GM12878 (cell line): Measurements from ENCODE around the gene RAMP2. TPM values are rescaled to one million over a fixed set of nuclear protein-coding genes. Genes with fewer than 3 reads are reported as not detected.

Source experiments
- ATAC-seq: fragments of 200-7000 bp; cut with Tn5 transposase; 3 replicates; pipeline ENCODE4 v1.9.1; 2020; ENCODE audit warnings: mild to moderate bottlenecking, moderate library complexity
- BruUV-seq: library from RNA; stranded (reverse); fragments of 400-500 nt; replicated peaks from 2 replicates; lab custom pipeline; 2021; lab: Mats Ljungman, UMichigan
- CTCF ChIA-PET: fragments of 300-600 bp; sonication (Branson Sonifier 250); formaldehyde crosslinking; extraction: SDS; loops from one replicate; lab custom pipeline; 2021; ENCODE audit warnings: inconsistent platforms; lab: Yijun Ruan, JAX
- POLR2A ChIA-PET: fragments of 350-600 bp; formaldehyde crosslinking; extraction: SDS; loops from one replicate; lab custom pipeline; 2021; ENCODE audit warnings: inconsistent platforms; lab: Charles Lee
- RAD21 ChIA-PET: fragments of 300-600 bp; sonication (Branson Sonifier 250); formaldehyde crosslinking; loops from one replicate; lab custom pipeline; 2023; ENCODE audit warnings: antibody characterized with exemption; ENCODE audit not compliant: unreplicated experiment; lab: Charles Lee
- SMC1A ChIA-PET: fragments of 300-600 bp; sonication (Branson Sonifier 250); formaldehyde crosslinking; loops from one replicate; lab custom pipeline; 2023; ENCODE audit not compliant: unreplicated experiment, uncharacterized antibody; lab: Charles Lee
- DNase-seq: peaks from one replicate; pipeline ENCODE4 v3.0.0-alpha.2; 2011; ENCODE audit warnings: low read depth, low spot score
- FAIRE-seq: peaks from 3 replicates; lab custom pipeline; 2011; peaks lifted over from hg19 to GRCh38; lab: Jason Lieb, UNC
- H2AFZ ChIP-seq: 2 replicates; pipeline ENCODE4 v1.6.0; 2011; ENCODE audit warnings: low read depth, low read length, control low read depth; ENCODE audit not compliant: control insufficient read depth
- H3K27ac ChIP-seq: 2 replicates; pipeline ENCODE4 v1.5.1; 2011; ENCODE audit warnings: control low read depth; ENCODE audit not compliant: control insufficient read depth, insufficient read depth
- H3K27me3 ChIP-seq, 2 experiments: replicated peaks in 1 of 2; 2 replicates each; pipeline versions ENCODE4 v1.6.0 to v1.6.1; 2011; ENCODE audit warnings: low read length in 1 of 2; ENCODE audit not compliant: control insufficient read depth in 2 of 2, insufficient read depth in 2 of 2
- H3K36me3 ChIP-seq, 2 experiments: 2 replicates each; pipeline ENCODE4 v1.5.1; 2011; ENCODE audit warnings: low read length in 1 of 2; ENCODE audit not compliant: control insufficient read depth in 2 of 2, insufficient read depth in 2 of 2
- H3K4me1 ChIP-seq: 2 replicates; pipeline ENCODE4 v1.6.1; 2011; ENCODE audit warnings: mild to moderate bottlenecking, low read length, moderate library complexity, mixed read lengths; ENCODE audit not compliant: control insufficient read depth, insufficient read depth
- H3K4me2 ChIP-seq: 2 replicates; pipeline ENCODE4 v1.6.0; 2011; ENCODE audit warnings: control low read depth; ENCODE audit not compliant: control insufficient read depth, insufficient read depth
- H3K4me3 ChIP-seq: fragments of 200-600 bp; sonication (generic); 2 replicates; pipeline ENCODE4 v1.5.1; 2016
- H3K79me2 ChIP-seq: 2 replicates; pipeline ENCODE4 v1.6.0; 2011; ENCODE audit warnings: low read length; ENCODE audit not compliant: control insufficient read depth, insufficient read depth
- H3K9ac ChIP-seq: 2 replicates; pipeline ENCODE4 v1.8.0; 2011; ENCODE audit warnings: low read length, control low read depth, mixed read lengths; ENCODE audit not compliant: control insufficient read depth, insufficient read depth
- H3K9me3 ChIP-seq: replicated peaks from 3 replicates; pipeline ENCODE4 v1.5.1; 2011; ENCODE audit warnings: mild to moderate bottlenecking, low read length; ENCODE audit not compliant: control insufficient read depth, insufficient read depth
- H4K20me1 ChIP-seq: 2 replicates; pipeline ENCODE4 v1.6.0; 2011; ENCODE audit not compliant: control insufficient read depth, insufficient read depth
- BCL3 ChIP-seq: IDR thresholded peaks from 2 replicates; pipeline ENCODE4 v1.6.1; 2011; ENCODE audit warnings: borderline replicate concordance, low read depth, mild to moderate bottlenecking, moderate library complexity, low read length; ENCODE audit not compliant: insufficient read depth, poor library complexity, severe bottlenecking
- CBX5 ChIP-seq: sonication (generic); IDR thresholded peaks from 2 replicates; pipeline ENCODE4 v1.6.1; 2016; ENCODE audit warnings: low read depth, moderate library complexity, mild to moderate bottlenecking, inconsistent platforms
- GATAD2B ChIP-seq: fragments of 450-650 bp; conservative IDR thresholded peaks from 2 replicates; pipeline ENCODE4 v1.6.1; 2017; ENCODE audit warnings: low read depth, mild to moderate bottlenecking, moderate library complexity
- MTA2 ChIP-seq: fragments of 450-650 bp; IDR thresholded peaks from 2 replicates; pipeline ENCODE4 v1.6.1; 2016; ENCODE audit warnings: low read depth, mild to moderate bottlenecking, moderate library complexity
- MXI1 ChIP-seq: fragments of 150-350 bp; IDR thresholded peaks from 2 replicates; pipeline ENCODE4 v1.6.1; 2011; ENCODE audit warnings: low read depth, mild to moderate bottlenecking, inconsistent platforms, low read length, improper control_type of control experiment
- STAT1 ChIP-seq: fragments of 450-650 bp; conservative IDR thresholded peaks from 2 replicates; pipeline ENCODE4 v1.6.1; 2014; ENCODE audit warnings: antibody characterized with exemption, mild to moderate bottlenecking
- SUZ12 ChIP-seq: fragments of 200-600 bp; sonication (generic); IDR thresholded peaks from one replicate; pipeline ENCODE4 v1.6.1; 2018; ENCODE audit warnings: antibody characterized with exemption, mild to moderate bottlenecking; ENCODE audit not compliant: unreplicated experiment
- USF1 ChIP-seq: IDR thresholded peaks from 2 replicates; pipeline ENCODE4 v1.6.1; 2011; ENCODE audit warnings: borderline replicate concordance, low read depth, mild to moderate bottlenecking, moderate library complexity, mixed read lengths, low read length; ENCODE audit not compliant: insufficient read depth; ENCODE audit errors: extremely low read length
- WGBS: methylation state at CpG from one replicate; pipeline ENCODE4 v1.1.6; 2016; ENCODE audit warnings: low lambda C conversion rate; ENCODE audit not compliant: insufficient replicate concordance, insufficient coverage; ENCODE audit errors: missing lambda C conversion rate; 5-methylcytosine and 5-hydroxymethylcytosine counted together
- in situ Hi-C: fragments of 300-500 bp; cut with MboI; formaldehyde crosslinking; loops from 9 replicates; pipeline ENCODE4 v1.14.3; 2018; ENCODE audit warnings: mixed read lengths
- intact Hi-C: fragments of 100-400 bp; cut with micrococcal nuclease; formaldehyde crosslinking; loops from one replicate; pipeline ENCODE4 v1.14.2; 2022; ENCODE audit not compliant: unreplicated experiment
- polyA plus RNA-seq, 11 experiments: library from polyadenylated mRNA; depleted of rRNA in 4 of 11; unstranded in 6 of 11; stranded (reverse) in 5 of 11; fragments of >200 nt; fragmentation: Nextera tagmentation in 4 of 11; fragmentation: Illumina TruSeq in 1 of 11; extraction: Ambion mirVana in 4 of 11; extraction: Trizol in 1 of 11; gene quantifications; 1 replicate in 1 of 11; 2 replicates in 10 of 11; pipeline versions ENCODE4 v1.2.1 to v1.2.3, GENCODE V29; 2011 to 2016; ENCODE audit warnings: inconsistent platforms in 2 of 11, missing spikeins in 2 of 11, low read depth in 1 of 11
- total RNA-seq, 4 experiments: library from RNA; depleted of rRNA in 3 of 4; stranded (reverse); fragments of >200 nt in 3 of 4; fragmentation: Illumina TruSeq in 1 of 4; extraction: Trizol in 1 of 4; gene quantifications; 2 replicates each; pipeline versions ENCODE4 v1.2.1 to v1.2.3, GENCODE V29; 2013 to 2021

Gene RAMP2
- total and polyA plus RNA-seq, 10 of the 15 experiments (the other 5 are each of a cell fraction or from before 2014, with no cell fraction given), result 0.14 to 0.32 (median 0.21) TPM; not detected in 4

GRCh38 chr17:42725143-42725542, 35.9 kb upstream of the RAMP2 start:
- Histone ChIP-seq H3K4me3 (no peak overlapping the region), H3K9me3 (no peaks in the 10 kb centered on the region), H3K27ac (no peak overlapping the region), H3K79me2 (no peaks in the 10 kb centered on the region), H3K4me2 (no peak overlapping the region), H4K20me1 (no peaks in the 10 kb centered on the region), H3K9ac (no peak overlapping the region), H3K27me3 (no peaks in the 10 kb centered on the region), H3K4me1 (no peaks in the 10 kb centered on the region), H3K36me3 (peaks cover 3 to 11% of the 10 kb centered on the region in 2 experiments), H2AFZ (no peak overlapping the region)
- in situ Hi-C loops, result loop anchor here (10.0 kb wide), 1 partner anchor 210 kb away; no protein-coding TSS in a partner anchor
- ChIA-PET SMC1A (interaction anchor here (1.0 to 2.5 kb wide), 3 partner anchors 11 to 39 kb away, joined by 3 to 8 read pairs (median 4); no protein-coding TSS in a partner anchor), RAD21 (interaction anchor here (1.2 to 1.6 kb wide), 2 partner anchors 38 to 99 kb away, joined by 3 to 7 read pairs; partner anchors contain the start of gene BECN1), CTCF (interaction anchor here (1.0 to 3.7 kb wide), 5 partner anchors 35 to 147 kb away, joined by 3 to 21 read pairs (median 6); partner anchors contain the start of genes BECN1 and RAMP2), POLR2A (interaction anchor here (1.0 kb wide), 1 partner anchor 18 kb away, joined by 4 read pairs; no protein-coding TSS in a partner anchor)
- DNase-seq, result no peak
- ATAC-seq, result no peak
- TF ChIP-seq BCL3, result peak; percentile 39
- no peak for TF ChIP-seq MTA2
- intact Hi-C loops, result no loop called here
- no peak for FAIRE-seq
- BruUV-seq, result no TSS peak
- 98% methylated on average over 6 of the region's 6 CpGs for WGBS

GRCh38 chr17:42740699-42741098, 20.3 kb upstream of the RAMP2 start:
- Histone ChIP-seq H2AFZ (no peak overlapping the region), H3K9me3 (no peaks in the 10 kb centered on the region), H3K36me3 (no peaks in the 10 kb centered on the region), H3K9ac (no peak overlapping the region), H3K4me1 (peaks cover 11% of the 10 kb centered on the region), H3K27ac (no peak overlapping the region), H3K4me2 (no peak overlapping the region), H3K4me3 (no peak overlapping the region), H3K27me3 (no peaks in the 10 kb centered on the region), H3K79me2 (peaks cover 15% of the 10 kb centered on the region), H4K20me1 (no peaks in the 10 kb centered on the region)
- in situ Hi-C loops, result no loop called here
- SMC1A ChIA-PET, result interaction anchor here (0.6 kb wide), 1 partner anchor 9 kb away, joined by 3 read pairs; no protein-coding TSS in a partner anchor
- ATAC-seq, result no peak
- whole genome bisulfite sequencing, result 91% methylated on average over 1 of the region's 1 CpG
- POLR2A ChIA-PET, result no interaction called here
- TF ChIP-seq USF1 (no peak), STAT1 (no peak), MXI1 (no peak), GATAD2B (no peak), CBX5 (no peak), SUZ12 (no peak)
- RAD21 ChIA-PET, result no interaction called here
- no peak for DNase-seq
- BruUV-seq, result no TSS peak
- CTCF ChIA-PET, result interaction anchor here (1.4 kb wide), 1 partner anchor 9 kb away, joined by 6 read pairs; no protein-coding TSS in a partner anchor
- intact Hi-C loops, result no loop called here
- no peak for FAIRE-seq
